Esophagus muscularis mucosa (tissue), 4 donors: ENCODE results near the gene OGG1. TPM values are rescaled to one million over a fixed set of nuclear protein-coding genes. Genes with fewer than 3 reads are reported as not detected.

Experiments used
- DNase-seq: peaks from one replicate; pipeline ENCODE4 v3.0.0-alpha.2; 2017; ENCODE audit errors: extremely low spot score
- H3K27ac ChIP-seq, 4 donors: fragments of 200-600 bp; sonication (generic); replicated peaks in 1 of 4; 1 replicate in 3 of 4; 2 replicates in 1 of 4; pipeline ENCODE4 v1.5.1; 2016 to 2019; ENCODE audit warnings: mild to moderate bottlenecking in 1 of 4
- H3K27me3 ChIP-seq, 4 donors: fragments of 200-600 bp; sonication (generic); one replicate each; pipeline versions ENCODE4 v1.5.1 to v1.6.0; 2016 to 2019
- H3K36me3 ChIP-seq, 4 donors: fragments of 200-600 bp; sonication (generic); one replicate each; pipeline ENCODE4 v1.5.1; 2016 to 2019
- H3K4me1 ChIP-seq, 4 donors: fragments of 200-600 bp; sonication (generic); one replicate each; pipeline ENCODE4 v1.5.1; 2016 to 2019
- H3K4me3 ChIP-seq, 4 donors: fragments of 200-600 bp; sonication (generic); 1 replicate in 2 of 4; 2 replicates in 2 of 4; pipeline ENCODE4 v1.5.1; 2016 to 2019; ENCODE audit warnings: mild to moderate bottlenecking in 4 of 4, moderate library complexity in 1 of 4
- H3K9me3 ChIP-seq, 4 donors: fragments of 200-600 bp; sonication (generic); 1 replicate in 3 of 4; 2 replicates in 1 of 4; pipeline ENCODE4 v1.5.1; 2016 to 2019
- EP300 ChIP-seq: sonication (generic); formaldehyde crosslinking; IDR thresholded peaks from one replicate; pipeline ENCODE4 v1.6.1; 2017; ENCODE audit warnings: antibody characterized with exemption
- POLR2A ChIP-seq: fragments of 450-650 bp; IDR thresholded peaks from one replicate; pipeline ENCODE4 v1.6.1; 2017; ENCODE audit warnings: antibody characterized with exemption, moderate library complexity, mild to moderate bottlenecking, low read depth
- POLR2AphosphoS5 ChIP-seq, 2 donors: sonication (generic); formaldehyde crosslinking; IDR thresholded peaks; one replicate each; pipeline ENCODE4 v1.6.1; 2017; ENCODE audit warnings: antibody characterized with exemption in 2 of 2
- WGBS: methylation state at CpG from one replicate; pipeline ENCODE4 v1.1.5; 2018; 5-methylcytosine and 5-hydroxymethylcytosine counted together
- intact Hi-C: fragments of 100-400 bp; cut with DNase I; formaldehyde crosslinking; loops from one replicate; pipeline ENCODE4 v1.15.1; 2023
- total RNA-seq, 4 donors: library from RNA; depleted of rRNA; stranded (reverse); fragments of >200 nt; gene quantifications; one replicate each; pipeline versions ENCODE4 v1.1.0 to v1.2.1, GENCODE V29; 2016
- TF ChIP-seq, protein P1 (sequence below), 3 experiments: fragments of 200-600 bp in 2 of 3; fragments of 450-650 bp in 1 of 3; sonication (generic) in 2 of 3; IDR thresholded peaks; one replicate each; pipeline ENCODE4 v1.5.1; 2017 to 2019; ENCODE audit warnings: antibody characterized with exemption in 3 of 3, mild to moderate bottlenecking in 2 of 3, moderate library complexity in 1 of 3

The OGG1 gene
- total RNA-seq, 4 donors from 2014 or later, result 18.6 to 28.3 (median 24.9) TPM

DNA sequence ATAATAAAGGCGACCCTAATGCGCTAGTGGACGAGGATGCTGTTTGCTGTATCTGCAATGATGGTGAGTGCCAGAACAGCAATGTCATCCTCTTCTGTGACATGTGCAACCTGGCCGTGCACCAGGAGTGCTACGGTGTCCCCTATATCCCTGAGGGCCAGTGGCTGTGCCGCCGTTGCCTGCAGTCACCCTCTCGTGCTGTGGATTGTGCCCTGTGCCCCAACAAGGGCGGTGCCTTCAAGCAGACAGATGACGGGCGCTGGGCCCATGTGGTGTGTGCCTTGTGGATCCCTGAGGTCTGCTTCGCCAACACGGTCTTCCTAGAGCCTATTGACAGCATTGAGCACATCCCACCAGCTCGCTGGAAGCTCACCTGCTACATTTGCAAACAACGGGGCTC is 10.6 kb upstream of the OGG1 start:
- H3K4me1 ChIP-seq, result peaks cover 0 to 28% (median 15%) of the 10 kb centered on the region in 4 donors
- no peaks in the 10 kb centered on the region for H3K27me3 ChIP-seq
- no peak overlapping the region for H3K4me3 ChIP-seq
- 88% methylated on average over 10 of the region's 15 CpGs for WGBS
- intact Hi-C loops, result no loop called here
- no peak overlapping the region for H3K27ac ChIP-seq
- no peak for TF ChIP-seq POLR2A
- TF ChIP-seq EP300, result no peak
- DNase-seq, result no peak
- no peaks in the 10 kb centered on the region for H3K9me3 ChIP-seq
- peaks cover 86 to 100% (median 98%) of the 10 kb centered on the region in 4 donors for H3K36me3 ChIP-seq

DNA sequence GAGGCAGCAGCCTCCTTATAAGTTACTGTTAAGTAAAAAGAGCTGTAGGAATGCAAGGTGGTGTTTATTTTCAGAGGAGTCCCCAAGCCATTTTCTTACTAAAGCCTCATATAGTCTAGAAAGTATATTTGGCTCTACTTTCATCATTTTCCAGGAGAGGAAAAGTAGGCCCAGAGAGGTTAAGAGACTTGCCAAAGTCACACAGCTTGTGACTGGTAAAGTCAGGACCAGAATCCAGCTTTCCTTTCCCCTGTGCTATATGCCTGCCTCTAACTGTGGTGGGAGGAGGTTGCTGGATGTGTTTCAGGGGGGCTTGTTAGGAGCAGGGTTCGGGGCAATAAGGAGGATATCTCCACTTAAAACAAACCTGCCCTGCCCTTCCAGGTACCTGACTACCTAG is 7.2 kb upstream of the OGG1 start:
- intact Hi-C loops, result no loop called here
- no peak for DNase-seq
- H3K36me3 ChIP-seq, result peaks cover 93 to 100% (median 100%) of the 10 kb centered on the region in 4 donors

DNA sequence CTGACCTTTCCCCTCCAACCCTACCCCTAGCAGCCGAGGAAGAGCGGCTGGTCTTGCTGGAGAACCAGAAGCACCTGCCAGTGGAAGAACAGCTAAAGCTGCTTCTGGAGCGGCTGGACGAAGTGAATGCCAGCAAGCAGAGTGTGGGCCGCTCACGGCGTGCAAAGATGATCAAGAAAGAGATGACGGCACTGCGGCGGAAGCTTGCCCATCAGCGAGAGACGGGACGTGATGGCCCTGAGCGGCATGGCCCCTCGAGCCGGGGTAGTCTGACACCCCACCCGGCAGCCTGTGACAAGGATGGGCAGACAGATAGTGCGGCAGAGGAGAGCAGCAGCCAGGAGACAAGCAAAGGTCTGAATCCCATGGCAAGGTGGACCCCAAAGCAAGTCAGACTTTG is 6.2 kb upstream of the OGG1 start:
- intact Hi-C loops, result no loop called here
- Histone ChIP-seq H3K27ac (no peak overlapping the region), H3K36me3 (peaks cover 85 to 100% (median 95%) of the 10 kb centered on the region in 4 donors), H3K4me3 (no peak overlapping the region), H3K9me3 (no peaks in the 10 kb centered on the region), H3K27me3 (no peaks in the 10 kb centered on the region), H3K4me1 (peaks cover 0 to 5% (median 2%) of the 10 kb centered on the region in 4 donors)
- DNase-seq, result no peak
- 91% methylated on average over 18 of the region's 18 CpGs for WGBS
- TF ChIP-seq POLR2A, result no peak
- no peak for TF ChIP-seq EP300
- TF ChIP-seq POLR2AphosphoS5 (IDR thresholded peaks at IDR 0.05), result no peak
- TF ChIP-seq, protein P1, sequence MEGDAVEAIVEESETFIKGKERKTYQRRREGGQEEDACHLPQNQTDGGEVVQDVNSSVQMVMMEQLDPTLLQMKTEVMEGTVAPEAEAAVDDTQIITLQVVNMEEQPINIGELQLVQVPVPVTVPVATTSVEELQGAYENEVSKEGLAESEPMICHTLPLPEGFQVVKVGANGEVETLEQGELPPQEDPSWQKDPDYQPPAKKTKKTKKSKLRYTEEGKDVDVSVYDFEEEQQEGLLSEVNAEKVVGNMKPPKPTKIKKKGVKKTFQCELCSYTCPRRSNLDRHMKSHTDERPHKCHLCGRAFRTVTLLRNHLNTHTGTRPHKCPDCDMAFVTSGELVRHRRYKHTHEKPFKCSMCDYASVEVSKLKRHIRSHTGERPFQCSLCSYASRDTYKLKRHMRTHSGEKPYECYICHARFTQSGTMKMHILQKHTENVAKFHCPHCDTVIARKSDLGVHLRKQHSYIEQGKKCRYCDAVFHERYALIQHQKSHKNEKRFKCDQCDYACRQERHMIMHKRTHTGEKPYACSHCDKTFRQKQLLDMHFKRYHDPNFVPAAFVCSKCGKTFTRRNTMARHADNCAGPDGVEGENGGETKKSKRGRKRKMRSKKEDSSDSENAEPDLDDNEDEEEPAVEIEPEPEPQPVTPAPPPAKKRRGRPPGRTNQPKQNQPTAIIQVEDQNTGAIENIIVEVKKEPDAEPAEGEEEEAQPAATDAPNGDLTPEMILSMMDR (IDR thresholded peaks at IDR 0.05), result no peak

More for the DNA sequence above, 7.2 kb upstream of the OGG1 start:
- Histone ChIP-seq H3K27ac (no peak overlapping the region), H3K4me3 (no peak overlapping the region), H3K9me3 (no peaks in the 10 kb centered on the region), H3K27me3 (no peaks in the 10 kb centered on the region), H3K4me1 (peaks cover 0 to 3% (median 0%) of the 10 kb centered on the region in 4 donors)
- TF ChIP-seq, protein P1 (IDR thresholded peaks at IDR 0.05), result no peak
- no peak for TF ChIP-seq POLR2A
- no peak for TF ChIP-seq POLR2AphosphoS5 (IDR thresholded peaks at IDR 0.05)
- no peak for TF ChIP-seq EP300
- WGBS, result 100% methylated on average over 1 of the region's 1 CpG

DNA sequence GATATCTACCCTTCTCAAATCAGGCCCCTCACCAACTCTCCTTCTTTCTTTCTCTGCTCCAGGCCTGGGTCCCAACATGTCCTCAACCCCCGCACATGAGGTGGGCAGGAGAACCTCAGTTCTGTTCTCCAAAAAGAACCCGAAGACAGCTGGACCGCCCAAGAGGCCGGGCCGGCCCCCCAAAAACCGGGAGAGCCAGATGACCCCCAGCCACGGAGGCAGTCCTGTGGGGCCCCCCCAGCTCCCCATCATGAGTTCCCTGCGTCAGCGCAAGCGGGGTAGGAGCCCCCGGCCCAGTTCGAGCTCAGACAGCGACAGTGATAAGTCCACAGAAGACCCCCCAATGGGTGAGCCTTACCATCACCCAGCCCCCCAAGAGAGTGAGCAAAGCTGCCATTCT is 5.6 kb upstream of the OGG1 start:
- Histone ChIP-seq H3K4me1 (peaks cover 4 to 11% (median 8%) of the 10 kb centered on the region in 4 donors), H3K27ac (no peak overlapping the region), H3K27me3 (no peaks in the 10 kb centered on the region), H3K4me3 (no peak overlapping the region), H3K36me3 (peaks cover 79 to 96% (median 89%) of the 10 kb centered on the region in 4 donors), H3K9me3 (no peaks in the 10 kb centered on the region)
- TF ChIP-seq POLR2AphosphoS5 (IDR thresholded peaks at IDR 0.05), result no peak
- TF ChIP-seq EP300, result no peak
- DNase-seq, result no peak
- intact Hi-C loops, result no loop called here
- WGBS, result 97% methylated on average over 6 of the region's 13 CpGs

DNA sequence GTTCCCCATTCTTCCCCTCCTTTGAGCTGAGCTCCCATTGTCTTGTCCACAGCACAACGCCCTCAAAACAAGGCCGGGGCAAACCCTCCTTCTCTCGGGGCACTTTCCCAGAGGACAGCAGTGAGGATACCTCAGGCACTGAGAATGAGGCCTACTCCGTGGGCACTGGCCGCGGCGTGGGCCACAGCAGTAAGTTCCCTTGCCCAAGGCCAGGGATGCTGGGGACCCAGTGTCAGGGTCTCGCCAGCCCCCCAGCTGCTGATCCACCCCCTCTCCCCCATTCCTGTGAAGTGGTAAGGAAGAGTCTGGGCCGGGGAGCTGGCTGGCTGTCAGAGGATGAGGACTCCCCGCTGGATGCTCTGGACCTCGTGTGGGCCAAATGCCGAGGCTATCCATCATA is 4.2 kb upstream of the OGG1 start:
- TF ChIP-seq EP300, result no peak
- TF ChIP-seq POLR2A, result no peak
- TF ChIP-seq, protein P1 (IDR thresholded peaks at IDR 0.05), result no peak
- TF ChIP-seq POLR2AphosphoS5 (IDR thresholded peaks at IDR 0.05), result no peak
- intact Hi-C loops, result no loop called here
- DNase-seq, result no peak

DNA sequence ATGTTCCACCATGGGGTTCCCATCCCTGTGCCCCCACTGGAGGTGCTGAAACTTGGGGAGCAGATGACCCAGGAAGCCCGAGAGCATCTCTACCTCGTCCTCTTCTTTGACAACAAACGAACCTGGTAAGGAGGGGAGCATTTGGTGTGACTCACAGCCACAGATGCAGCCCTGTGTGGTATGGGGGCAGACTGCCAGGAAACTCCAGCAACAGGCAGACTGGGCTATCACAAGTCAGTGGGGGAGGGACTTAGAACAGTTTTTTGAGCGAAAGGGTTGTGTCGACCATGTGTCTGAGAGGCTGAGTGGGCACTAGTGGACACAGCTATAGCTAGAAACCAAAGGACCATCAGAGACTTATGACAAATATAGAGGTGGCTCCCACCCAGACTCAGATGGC is 3.4 kb upstream of the OGG1 start:
- intact Hi-C loops, result no loop called here
- 83% methylated on average over 5 of the region's 5 CpGs for WGBS
- H3K36me3 ChIP-seq, result peaks cover 57 to 74% (median 68%) of the 10 kb centered on the region in 4 donors
- no peak for DNase-seq
- H3K4me3 ChIP-seq, result no peak overlapping the region
- H3K9me3 ChIP-seq, result no peaks in the 10 kb centered on the region
- no peaks in the 10 kb centered on the region for H3K27me3 ChIP-seq
- peaks cover 15 to 26% (median 23%) of the 10 kb centered on the region in 4 donors for H3K4me1 ChIP-seq
- TF ChIP-seq POLR2A, result no peak
- TF ChIP-seq POLR2AphosphoS5 (IDR thresholded peaks at IDR 0.05), result no peak
- H3K27ac ChIP-seq, result no peak overlapping the region

More for the DNA sequence above, 4.2 kb upstream of the OGG1 start:
- no peaks in the 10 kb centered on the region for H3K27me3 ChIP-seq
- no peak overlapping the region for H3K27ac ChIP-seq
- H3K36me3 ChIP-seq, result peaks cover 65 to 83% (median 76%) of the 10 kb centered on the region in 4 donors
- no peaks in the 10 kb centered on the region for H3K9me3 ChIP-seq
- H3K4me3 ChIP-seq, result no peak overlapping the region
- WGBS, result 89% methylated on average over 8 of the region's 12 CpGs
- peaks cover 9 to 18% (median 14%) of the 10 kb centered on the region in 4 donors for H3K4me1 ChIP-seq
